IPS-11a (cell line): ENCODE results near the gene RERE.
"Not testable (repeated sequence)": the region's sequence is repeated elsewhere in the genome, so short reads cannot be mapped to it uniquely, and the experiment has no call there.

Source experiments
- H3K4me3 ChIP-seq: one replicate; pipeline ENCODE4 v1.5.1; 2013; ENCODE audit warnings: low read depth, low read length, control low read depth

RERE gene

DNA sequence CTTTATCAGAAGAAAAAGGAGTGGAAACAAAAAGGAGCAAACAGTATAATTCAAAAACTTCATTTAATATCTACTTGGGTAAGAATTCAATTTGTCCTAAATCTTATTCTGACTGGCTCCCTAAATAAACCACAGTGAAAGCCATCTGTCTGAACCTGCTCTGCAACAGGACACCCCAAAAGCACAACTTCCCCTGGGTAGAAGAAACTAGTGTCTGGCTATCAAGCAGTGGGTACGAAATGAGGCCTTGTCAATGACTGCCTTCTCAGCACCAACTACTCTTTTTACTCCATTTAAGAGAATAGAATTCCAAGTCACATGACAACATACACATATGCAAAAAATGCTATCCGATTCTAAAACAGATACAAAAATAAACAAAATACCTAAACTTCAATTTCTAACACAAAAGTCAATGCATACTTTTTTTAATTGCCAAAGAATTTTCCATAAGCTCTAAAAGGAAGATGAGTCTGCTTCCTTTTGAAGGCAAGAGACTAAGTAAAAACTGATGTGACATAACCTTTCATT is 292.7 kb downstream of the RERE start:
- H3K4me3 ChIP-seq = no peak overlapping the region

- no peak overlapping the region for H3K4me3 ChIP-seq
Measured at GRCh38 chr1:8523666-8524206, 293.7 kb downstream of the RERE start.

DNA sequence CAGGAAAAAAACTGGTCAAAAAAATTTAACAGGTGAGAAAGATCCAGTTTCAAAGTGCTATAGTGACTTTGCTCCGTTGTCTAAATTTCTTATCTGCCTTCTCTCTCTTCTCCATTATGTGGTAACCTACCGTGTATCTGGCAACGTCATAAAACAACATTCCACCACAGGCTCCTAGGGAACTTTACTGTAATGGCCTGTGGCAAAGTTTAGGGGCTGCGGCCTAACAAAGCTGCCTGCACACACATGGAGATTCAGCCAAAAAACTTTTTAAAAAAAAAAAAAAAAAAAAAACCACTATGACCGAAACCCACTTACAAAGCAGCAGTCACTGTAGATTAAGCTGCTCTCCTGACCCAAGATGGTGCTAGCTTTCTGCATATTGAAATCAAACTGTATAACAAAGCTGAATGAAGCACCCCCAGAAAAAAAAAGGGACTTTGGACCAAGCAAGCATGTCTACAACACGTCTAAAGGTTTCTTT is 296.9 kb downstream of the RERE start:
- no peak overlapping the region for H3K4me3 ChIP-seq

DNA sequence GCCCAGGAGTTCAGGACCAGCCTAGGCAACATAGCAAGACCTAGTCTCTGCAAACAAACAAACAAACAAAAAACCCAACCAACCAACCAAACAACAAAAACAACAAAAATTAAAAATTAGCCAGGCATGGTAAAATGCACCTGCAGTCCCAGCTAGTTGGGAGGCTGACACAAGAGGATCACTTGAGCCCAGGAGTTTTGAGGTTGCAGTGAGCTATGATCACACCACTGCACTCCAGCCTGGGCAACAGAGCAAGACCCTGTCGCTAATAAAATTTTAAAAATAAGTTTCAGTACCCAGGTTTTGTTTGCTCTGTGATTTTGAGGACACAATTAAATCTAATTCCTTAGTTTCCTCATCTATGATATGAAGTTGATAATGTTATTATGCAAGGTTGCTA is 298.3 kb downstream of the RERE start:
- no peak overlapping the region for H3K4me3 ChIP-seq

GRCh38 chr1:8518490-8518801 is 299.0 kb downstream of the RERE start:
- no peak overlapping the region for H3K4me3 ChIP-seq

DNA sequence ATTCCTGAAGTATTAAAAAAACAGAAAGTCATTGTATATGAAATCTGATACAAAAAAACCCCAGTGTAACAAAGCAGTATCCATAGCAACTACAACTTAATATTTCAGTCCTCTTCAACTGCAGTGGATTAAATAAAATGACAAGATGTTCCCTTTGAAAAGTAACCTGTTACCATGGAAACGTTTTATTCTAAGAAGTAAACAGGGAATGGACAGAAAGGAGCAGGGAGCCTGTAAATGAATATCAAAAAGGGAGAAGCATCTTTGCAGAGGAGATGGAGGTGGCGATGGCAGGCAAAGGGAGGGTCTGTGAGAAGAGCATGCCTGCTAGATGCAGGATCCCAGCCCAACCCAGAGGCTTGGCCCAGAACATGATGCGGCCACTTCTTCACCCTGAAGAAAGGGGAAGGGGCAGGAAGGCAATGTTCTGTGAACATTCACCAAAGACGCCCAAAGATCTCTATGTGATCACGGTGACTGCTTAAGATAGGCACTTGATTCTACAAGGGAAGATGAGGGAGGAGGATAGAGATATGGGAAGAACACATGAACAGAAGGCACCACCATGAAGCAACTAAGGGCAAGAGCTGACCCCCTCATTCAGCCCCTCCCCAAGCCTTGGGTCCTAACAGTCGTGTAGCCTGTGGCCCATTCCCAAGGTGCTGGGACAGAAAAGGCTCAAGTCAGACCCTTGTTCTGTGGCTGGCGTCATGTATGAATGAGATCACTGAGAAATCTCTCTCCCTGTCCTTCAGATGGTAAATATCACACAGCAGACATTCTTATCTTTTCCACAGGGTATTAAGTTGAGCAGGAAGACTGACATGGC is 299.6 kb downstream of the RERE start:
- no peak overlapping the region for H3K4me3 ChIP-seq

DNA sequence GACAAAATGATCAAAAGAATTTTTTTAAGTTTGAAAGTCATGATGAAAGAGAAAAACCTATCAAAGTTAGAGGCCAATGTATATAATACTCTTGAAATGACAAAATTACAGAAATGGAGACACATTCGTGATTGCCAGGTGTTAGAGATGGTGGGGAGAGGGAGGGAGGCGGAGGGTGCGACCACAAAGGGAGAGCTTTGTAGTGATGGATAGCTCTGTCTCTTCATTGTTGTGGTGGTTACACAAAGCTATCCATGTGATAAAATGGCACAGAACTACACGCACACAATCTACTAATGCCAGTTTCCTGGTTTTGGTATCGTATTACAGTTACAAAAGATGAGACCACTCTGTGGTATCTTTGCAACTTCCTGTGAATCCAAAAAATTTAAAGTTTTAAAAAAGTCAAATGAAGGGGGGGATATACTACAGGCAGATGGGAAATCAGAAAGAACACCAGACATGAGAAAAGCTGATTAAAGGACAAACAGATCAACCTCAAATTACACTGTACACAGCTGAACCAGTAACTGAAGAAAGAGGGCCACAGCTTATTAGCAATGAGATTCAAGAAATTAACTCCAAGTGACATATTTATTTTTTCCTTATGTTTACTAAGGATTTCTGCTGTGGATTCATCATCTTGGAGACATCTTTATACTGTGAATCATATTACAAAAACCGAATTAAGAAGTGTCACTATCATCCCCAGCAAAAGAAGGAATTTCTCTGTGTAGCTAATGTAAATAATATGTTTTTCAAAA is 300.5 kb downstream of the RERE start:
- H3K4me3 ChIP-seq = no peak overlapping the region

DNA sequence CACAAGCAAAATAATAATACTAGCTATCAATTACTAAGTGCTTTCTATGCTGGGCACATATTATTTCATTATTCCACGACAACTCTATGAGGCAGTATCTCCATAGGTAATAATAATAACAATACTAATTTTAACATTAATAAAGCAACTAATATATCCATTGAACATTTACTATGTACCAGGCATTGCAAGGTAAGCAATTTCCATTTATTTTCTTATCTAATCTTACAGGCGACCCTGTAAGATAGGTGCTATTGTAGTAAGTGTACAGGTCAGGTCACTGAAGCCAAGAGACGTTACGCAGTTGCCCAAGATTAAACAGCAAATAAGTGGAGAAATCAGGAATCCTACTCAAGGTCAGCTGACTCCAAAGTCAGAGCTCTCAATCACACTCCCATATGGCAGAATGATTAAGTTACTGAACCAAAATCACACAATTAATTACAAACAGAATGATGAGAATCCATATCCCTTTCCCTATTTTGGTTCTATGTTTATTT is 301.1 kb downstream of the RERE start:
- no peak overlapping the region for H3K4me3 ChIP-seq

DNA sequence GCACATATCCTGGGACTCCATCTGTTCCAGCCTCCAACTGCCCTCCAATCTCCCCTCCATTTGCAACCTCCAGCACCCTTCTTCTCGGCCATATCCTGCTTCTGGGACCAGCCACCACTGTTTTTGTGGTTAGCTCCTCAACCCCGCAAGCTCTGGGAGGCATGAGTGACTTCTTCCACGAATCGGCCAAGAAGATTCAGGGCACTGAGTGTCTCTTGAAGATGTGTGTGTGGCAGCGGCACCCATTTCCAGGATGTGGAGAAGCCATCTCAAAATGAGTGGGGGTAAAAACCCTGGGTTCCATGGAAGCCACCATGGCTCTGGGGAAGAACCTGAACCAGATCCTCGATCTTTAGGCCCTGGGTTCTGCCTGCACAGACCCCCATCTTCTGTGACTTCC is 304.9 kb downstream of the RERE start:
- H3K4me3 ChIP-seq = no peak overlapping the region

- H3K4me3 ChIP-seq = no peak overlapping the region
Measured at GRCh38 chr1:8510041-8510823, 307.2 kb downstream of the RERE start.

DNA sequence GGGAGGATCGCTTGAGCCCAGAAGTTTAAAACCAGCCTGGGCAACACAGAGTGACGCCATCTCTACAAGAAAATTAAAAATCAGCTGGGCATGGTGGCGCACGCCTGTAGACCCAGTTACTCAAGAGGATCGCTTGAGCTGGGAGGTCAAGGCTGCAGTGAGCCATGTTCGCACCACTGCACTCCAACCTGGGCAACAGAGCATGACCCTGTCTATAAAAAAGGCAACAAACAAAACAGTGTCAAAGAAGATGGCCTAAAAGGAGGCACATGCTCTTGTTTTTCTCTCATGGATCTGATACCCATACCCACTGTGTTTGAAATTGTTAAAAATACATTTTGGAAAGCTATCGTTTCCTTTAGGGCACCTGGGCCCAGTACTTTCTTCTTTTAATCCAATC is 307.9 kb downstream of the RERE start:
- H3K4me3 ChIP-seq = no peak overlapping the region

- H3K4me3 ChIP-seq = no peak overlapping the region
Measured at GRCh38 chr1:8506995-8507615, 310.3 kb downstream of the RERE start.

- H3K4me3 ChIP-seq = no peak overlapping the region
Measured at GRCh38 chr1:8506456-8506855, 311.0 kb downstream of the RERE start.

- no peak overlapping the region for H3K4me3 ChIP-seq
Measured at GRCh38 chr1:8503842-8504241, 313.6 kb downstream of the RERE start.

DNA sequence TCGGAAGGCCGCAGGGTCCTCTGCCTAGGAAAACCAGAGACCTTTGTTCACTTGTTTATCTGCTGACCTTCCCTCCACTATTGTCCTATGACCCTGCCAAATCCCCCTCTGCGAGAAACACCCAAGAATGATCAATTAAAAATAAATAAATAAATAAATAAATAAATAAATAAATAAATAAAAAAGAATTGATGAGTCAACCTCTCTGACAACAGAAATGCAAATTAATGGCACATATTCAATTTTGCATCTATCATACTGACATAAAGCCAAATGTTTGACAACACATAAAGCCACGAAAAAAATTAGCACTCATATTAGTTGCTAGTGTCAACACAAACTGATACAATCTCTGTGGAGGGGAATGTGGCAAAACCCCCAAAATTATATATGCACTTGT is 314.5 kb downstream of the RERE start:
- not testable (repeated sequence) for H3K4me3 ChIP-seq

GRCh38 chr1:8497210-8497819 is 320.1 kb downstream of the RERE start:
- no peak overlapping the region for H3K4me3 ChIP-seq

DNA sequence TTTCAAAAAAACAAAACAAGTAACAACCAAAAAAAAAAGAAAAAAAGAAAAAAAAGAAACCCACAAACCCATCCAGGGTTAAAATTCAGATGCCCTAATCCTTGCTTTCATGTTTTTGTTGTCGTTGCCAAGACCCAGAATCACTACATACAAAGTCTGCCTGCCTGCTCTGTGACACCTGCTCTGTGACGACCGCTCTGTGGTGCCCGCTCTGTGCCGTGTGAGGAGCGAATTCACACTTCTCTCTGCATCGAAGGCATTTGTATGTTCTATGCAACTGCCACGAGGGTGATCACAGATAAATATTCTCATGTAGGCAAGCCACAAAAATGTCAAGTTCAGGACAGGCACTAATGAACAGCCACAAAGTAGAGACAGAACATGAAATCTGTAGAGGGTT is 321.0 kb downstream of the RERE start:
- no peak overlapping the region for H3K4me3 ChIP-seq

GRCh38 chr1:8495928-8496401 is 321.5 kb downstream of the RERE start:
- H3K4me3 ChIP-seq = no peak overlapping the region

DNA sequence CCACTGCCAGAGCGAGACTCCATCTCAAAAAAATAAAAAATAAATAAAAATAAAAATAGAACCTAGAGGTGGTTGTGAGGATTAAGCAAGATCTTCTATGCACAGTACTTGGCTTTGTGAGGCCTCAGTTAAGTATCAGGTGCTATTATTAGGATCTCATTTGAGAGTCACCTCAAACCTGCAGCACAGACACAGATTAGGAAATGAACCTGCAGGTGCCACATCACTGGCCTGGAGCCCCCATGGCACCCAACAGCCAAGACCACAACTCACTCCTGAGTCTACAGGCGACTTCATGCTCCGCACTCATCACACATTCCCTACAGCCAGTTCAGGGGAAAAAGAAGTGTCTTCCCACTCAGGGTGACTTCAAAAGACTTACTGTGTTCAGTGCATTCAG is 322.8 kb downstream of the RERE start:
- H3K4me3 ChIP-seq = no peak overlapping the region
